Measurements from ENCODE around the gene CLSTN1.
"Not testable (repeated sequence)": the region's sequence is repeated elsewhere in the genome, so short reads cannot be mapped to it uniquely, and the experiment has no call there.

Gene CLSTN1

GRCh38 chr1:9728451-9729295 lies 95.1 kb downstream of the CLSTN1 start:
- DNase-seq, result no peak

GRCh38 chr1:9726905-9727595 lies 96.7 kb downstream of the CLSTN1 start:
- no peak for DNase-seq

GRCh38 chr1:9726406-9726805 lies 97.4 kb downstream of the CLSTN1 start:
- DNase-seq, result no peak

GRCh38 chr1:9724706-9725476 lies 98.9 kb downstream of the CLSTN1 start:
- peak; percentile 81 for DNase-seq

- no peak for DNase-seq
Measured at GRCh38 chr1:9723926-9724325, 99.8 kb downstream of the CLSTN1 start.

GRCh38 chr1:9723068-9723805 lies 100.5 kb downstream of the CLSTN1 start:
- DNase-seq, result no peak

- DNase-seq, result no peak
Measured at GRCh38 chr1:9722378-9722749, 101.4 kb downstream of the CLSTN1 start.

- DNase-seq, result peak; percentile 36
Measured at GRCh38 chr1:9721606-9722377, 102.0 kb downstream of the CLSTN1 start.

GRCh38 chr1:9720785-9721605 lies 102.8 kb downstream of the CLSTN1 start:
- DNase-seq, result no peak

- DNase-seq, result no peak
Measured at GRCh38 chr1:9719978-9720722, 103.6 kb downstream of the CLSTN1 start.

GRCh38 chr1:9718006-9718680 lies 105.6 kb downstream of the CLSTN1 start:
- no peak for DNase-seq

GRCh38 chr1:9717193-9718005 lies 106.4 kb downstream of the CLSTN1 start:
- peak; percentile 98 for DNase-seq

GRCh38 chr1:9716404-9717192 lies 107.2 kb downstream of the CLSTN1 start:
- DNase-seq, result no peak

- DNase-seq, result no peak
Measured at GRCh38 chr1:9715536-9716226, 108.1 kb downstream of the CLSTN1 start.

- DNase-seq, result no peak
Measured at GRCh38 chr1:9714257-9714718, 109.5 kb downstream of the CLSTN1 start.

- not testable (repeated sequence) for DNase-seq
Measured at GRCh38 chr1:9712767-9713166, 111.0 kb downstream of the CLSTN1 start.

GRCh38 chr1:9711466-9712020 lies 112.2 kb downstream of the CLSTN1 start:
- no peak for DNase-seq
